Left forelimb (tissue), 1 donor: ENCODE data around the gene ADAMTSL1.

ENCODE experiments used
- DNase-seq: peaks from one replicate; pipeline ENCODE4 v3.0.0-alpha.2; 2018; ENCODE audit warnings: low spot score

Gene ADAMTSL1

GRCh38 chr9:18666986-18667772 is 193.2 kb downstream of the ADAMTSL1 start:
- no peak for DNase-seq

GRCh38 chr9:18668944-18669343 is 195.0 kb downstream of the ADAMTSL1 start:
- DNase-seq, result no peak

GRCh38 chr9:18672706-18673105 is 198.8 kb downstream of the ADAMTSL1 start:
- DNase-seq, result no peak

GRCh38 chr9:18673179-18673578 is 199.2 kb downstream of the ADAMTSL1 start:
- no peak for DNase-seq

- no peak for DNase-seq
Measured at GRCh38 chr9:18675332-18675731, 201.4 kb downstream of the ADAMTSL1 start.

GRCh38 chr9:18675973-18676372 is 202.0 kb downstream of the ADAMTSL1 start:
- DNase-seq, result no peak

- no peak for DNase-seq
Measured at GRCh38 chr9:18676525-18676924, 202.6 kb downstream of the ADAMTSL1 start.

- no peak for DNase-seq
Measured at GRCh38 chr9:18678821-18679590, 205.1 kb downstream of the ADAMTSL1 start.

- no peak for DNase-seq
Measured at GRCh38 chr9:18682907-18683306, 209.0 kb downstream of the ADAMTSL1 start.

- no peak for DNase-seq
Measured at GRCh38 chr9:18683312-18683711, 209.4 kb downstream of the ADAMTSL1 start.

- DNase-seq, result no peak
Measured at GRCh38 chr9:18683851-18684250, 209.9 kb downstream of the ADAMTSL1 start.

GRCh38 chr9:18684593-18685317 is 210.8 kb downstream of the ADAMTSL1 start:
- no peak for DNase-seq

- DNase-seq, result no peak
Measured at GRCh38 chr9:18688581-18689565, 214.9 kb downstream of the ADAMTSL1 start.

GRCh38 chr9:18689921-18690320 is 216.0 kb downstream of the ADAMTSL1 start:
- DNase-seq, result no peak

GRCh38 chr9:18692268-18692667 is 218.3 kb downstream of the ADAMTSL1 start:
- DNase-seq, result no peak

GRCh38 chr9:18692962-18693361 is 219.0 kb downstream of the ADAMTSL1 start:
- DNase-seq, result no peak

GRCh38 chr9:18694959-18695668 is 221.2 kb downstream of the ADAMTSL1 start:
- no peak for DNase-seq

GRCh38 chr9:18698992-18699391 is 225.0 kb downstream of the ADAMTSL1 start:
- DNase-seq, result no peak

- DNase-seq, result no peak
Measured at GRCh38 chr9:18699764-18700163, 225.8 kb downstream of the ADAMTSL1 start.

GRCh38 chr9:18700714-18701113 is 226.8 kb downstream of the ADAMTSL1 start:
- no peak for DNase-seq
